Measurements from ENCODE around the gene MTHFD2. TPM values are rescaled to one million over a fixed set of nuclear protein-coding genes. Genes with fewer than 3 reads are reported as not detected.
A peak's percentile ranks its signal among the peaks of the same experiment; 100 is the strongest.

Gene MTHFD2
- total RNA-seq, 1 donor, result 254 TPM

GRCh38 chr2:74250189-74250631, 51.8 kb downstream of the MTHFD2 start:
- H3K4me3 ChIP-seq (ENCODE audit: low read depth, low read length), result no peak overlapping the region
- peak; percentile 57 for DNase-seq (ENCODE audit: low read depth)
- peak; percentile 83 for TF ChIP-seq CTCF (IDR thresholded peaks at IDR 0.05; ENCODE audit: insufficient read depth, low read length)

- no peak for DNase-seq (ENCODE audit: low read depth)
- no peak for TF ChIP-seq CTCF (IDR thresholded peaks at IDR 0.05; ENCODE audit: insufficient read depth, low read length)
- no peak overlapping the region for H3K4me3 ChIP-seq (ENCODE audit: low read depth, low read length)
Observed at GRCh38 chr2:74252036-74252435, 53.6 kb downstream of the MTHFD2 start.

DNA sequence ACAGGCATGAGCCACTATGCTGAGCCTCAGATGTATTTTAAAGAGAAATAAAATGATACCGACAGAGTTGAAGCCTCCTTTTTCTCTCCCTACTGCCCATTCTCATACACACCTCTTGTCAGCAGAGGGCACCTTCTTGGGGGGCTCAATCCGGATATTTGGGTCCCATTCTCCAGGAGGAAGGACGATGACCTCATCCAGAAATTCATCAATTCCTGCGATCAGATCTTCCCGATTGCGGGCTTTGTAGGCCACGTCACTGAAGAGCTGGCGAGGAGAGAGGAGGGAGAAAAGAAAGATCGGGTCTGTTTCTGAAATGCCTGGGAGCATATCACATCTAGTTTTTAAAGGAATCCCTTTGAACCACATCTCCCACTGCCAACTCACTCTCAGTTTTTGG, 54.4 kb downstream of the MTHFD2 start:
- no peak for TF ChIP-seq CTCF (IDR thresholded peaks at IDR 0.05; ENCODE audit: insufficient read depth, low read length)
- H3K4me3 ChIP-seq (ENCODE audit: low read depth, low read length), result no peak overlapping the region
- no peak for DNase-seq (ENCODE audit: low read depth)

GRCh38 chr2:74253306-74253970, 55.0 kb downstream of the MTHFD2 start:
- no peak for TF ChIP-seq CTCF (IDR thresholded peaks at IDR 0.05; ENCODE audit: insufficient read depth, low read length)
- H3K4me3 ChIP-seq (ENCODE audit: low read depth, low read length), result no peak overlapping the region

DNA sequence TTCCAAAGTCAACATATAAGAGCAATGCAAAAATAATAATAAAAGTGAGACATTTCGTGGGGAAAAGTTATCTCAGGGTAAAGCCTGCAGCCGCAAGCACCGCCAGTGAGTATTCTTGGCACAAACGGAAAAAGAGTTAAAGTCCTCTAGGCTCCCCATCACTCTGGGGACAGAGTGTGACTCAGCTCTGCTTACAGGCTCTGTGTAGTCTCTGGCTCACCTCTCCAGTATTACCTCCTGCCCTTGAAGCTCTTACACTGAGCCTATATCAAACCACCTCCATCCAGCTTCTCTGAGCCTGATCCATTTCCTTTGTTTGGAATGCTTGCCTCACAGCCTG, 55.5 kb downstream of the MTHFD2 start:
- TF ChIP-seq CTCF (IDR thresholded peaks at IDR 0.05; ENCODE audit: insufficient read depth, low read length), result no peak
- no peak overlapping the region for H3K4me3 ChIP-seq (ENCODE audit: low read depth, low read length)
- DNase-seq (ENCODE audit: low read depth), result peak; percentile 52

More at GRCh38 chr2:74253306-74253970, 55.0 kb downstream of the MTHFD2 start:
- peak; percentile 2 for DNase-seq (ENCODE audit: low read depth)

GRCh38 chr2:74255660-74256213, 57.3 kb downstream of the MTHFD2 start:
- H3K4me3 ChIP-seq (ENCODE audit: low read depth, low read length), result no peak overlapping the region
- TF ChIP-seq CTCF (IDR thresholded peaks at IDR 0.05; ENCODE audit: insufficient read depth, low read length), result no peak

More at GRCh38 chr2:74255660-74256213, 57.3 kb downstream of the MTHFD2 start:
- no peak for DNase-seq (ENCODE audit: low read depth)
